ENCODE measurements around the gene MLPH.

DNA sequence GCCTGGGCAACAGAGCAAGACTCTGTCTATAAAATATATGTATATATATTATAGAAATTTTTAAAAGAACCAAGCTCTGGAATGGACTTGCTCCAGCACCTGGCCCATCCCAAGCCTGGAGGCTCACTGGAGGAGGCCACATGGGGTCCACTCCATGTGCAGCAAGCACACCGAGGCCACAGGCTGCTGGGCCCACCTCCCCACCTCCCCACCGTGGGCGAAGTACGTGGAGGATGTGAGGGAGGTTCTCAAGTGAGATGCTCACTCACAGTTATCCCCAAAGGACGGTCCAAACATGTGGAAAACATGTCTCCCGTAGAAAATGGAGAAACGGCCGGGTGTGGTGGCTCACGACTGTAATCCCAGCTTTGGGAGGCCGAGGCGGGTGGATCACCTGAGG lies 117.3 kb downstream of the MLPH start:
- TF ChIP-seq EZH2 (IDR thresholded peaks at IDR 0.05; ENCODE audit: low read depth): no peak
- TF ChIP-seq, protein P1, sequence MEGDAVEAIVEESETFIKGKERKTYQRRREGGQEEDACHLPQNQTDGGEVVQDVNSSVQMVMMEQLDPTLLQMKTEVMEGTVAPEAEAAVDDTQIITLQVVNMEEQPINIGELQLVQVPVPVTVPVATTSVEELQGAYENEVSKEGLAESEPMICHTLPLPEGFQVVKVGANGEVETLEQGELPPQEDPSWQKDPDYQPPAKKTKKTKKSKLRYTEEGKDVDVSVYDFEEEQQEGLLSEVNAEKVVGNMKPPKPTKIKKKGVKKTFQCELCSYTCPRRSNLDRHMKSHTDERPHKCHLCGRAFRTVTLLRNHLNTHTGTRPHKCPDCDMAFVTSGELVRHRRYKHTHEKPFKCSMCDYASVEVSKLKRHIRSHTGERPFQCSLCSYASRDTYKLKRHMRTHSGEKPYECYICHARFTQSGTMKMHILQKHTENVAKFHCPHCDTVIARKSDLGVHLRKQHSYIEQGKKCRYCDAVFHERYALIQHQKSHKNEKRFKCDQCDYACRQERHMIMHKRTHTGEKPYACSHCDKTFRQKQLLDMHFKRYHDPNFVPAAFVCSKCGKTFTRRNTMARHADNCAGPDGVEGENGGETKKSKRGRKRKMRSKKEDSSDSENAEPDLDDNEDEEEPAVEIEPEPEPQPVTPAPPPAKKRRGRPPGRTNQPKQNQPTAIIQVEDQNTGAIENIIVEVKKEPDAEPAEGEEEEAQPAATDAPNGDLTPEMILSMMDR (conservative IDR thresholded peaks at IDR 0.05): no peak

Data from PC-9 (cell line).